Keratinocyte (primary cell): ENCODE results near the gene SPATA2. TPM values are rescaled to one million over a fixed set of nuclear protein-coding genes. Genes with fewer than 3 reads are reported as not detected.

Experiments
- DNase-seq: peaks from one replicate; pipeline ENCODE4 v3.0.0-alpha.2; 2011; ENCODE audit warnings: low read depth, missing footprints, low spot score
- FAIRE-seq: peaks from 2 replicates; lab custom pipeline; 2011; peaks lifted over from hg19 to GRCh38; lab: Jason Lieb, UNC
- H2AFZ ChIP-seq: 2 replicates; pipeline ENCODE4 v1.6.0; 2012; ENCODE audit warnings: low read length, control low read depth, inconsistent platforms; ENCODE audit not compliant: control insufficient read depth
- H3K27ac ChIP-seq: 2 replicates; pipeline ENCODE4 v1.5.1; 2011; ENCODE audit warnings: low read length; ENCODE audit not compliant: control insufficient read depth, insufficient read depth
- H3K27me3 ChIP-seq: 3 replicates; pipeline ENCODE4 v1.6.0; 2011; ENCODE audit warnings: low read length; ENCODE audit not compliant: control insufficient read depth, insufficient read depth; ENCODE audit errors: extremely low read depth
- H3K36me3 ChIP-seq, 2 experiments: 2 replicates in 1 of 2; 3 replicates in 1 of 2; pipeline ENCODE4 v1.5.1; 2011; ENCODE audit warnings: low read length in 2 of 2, mild to moderate bottlenecking in 1 of 2; ENCODE audit not compliant: control insufficient read depth in 2 of 2, insufficient read depth in 2 of 2; ENCODE audit errors: extremely low read depth in 1 of 2
- H3K4me1 ChIP-seq: 3 replicates; pipeline ENCODE4 v1.5.1; 2011; ENCODE audit warnings: low read length; ENCODE audit not compliant: control insufficient read depth, insufficient read depth; ENCODE audit errors: extremely low read depth
- H3K4me2 ChIP-seq: 3 replicates; pipeline ENCODE4 v1.6.0; 2011; ENCODE audit warnings: low read depth, low read length; ENCODE audit not compliant: control insufficient read depth, insufficient read depth; ENCODE audit errors: extremely low read depth
- H3K4me3 ChIP-seq, 3 experiments: fragments of 200-600 bp in 1 of 3; sonication (generic) in 1 of 3; 2 replicates in 2 of 3; 3 replicates in 1 of 3; pipeline ENCODE4 v1.5.1; 2011 to 2016; ENCODE audit warnings: low read length in 3 of 3, mild to moderate bottlenecking in 3 of 3, control low read depth in 2 of 3, inconsistent platforms in 1 of 3, low read depth in 1 of 3, mixed read lengths in 1 of 3, mixed run types in 1 of 3, moderate library complexity in 1 of 3; ENCODE audit not compliant: control insufficient read depth in 2 of 3, insufficient read depth in 2 of 3; ENCODE audit errors: extremely low read depth in 1 of 3
- H3K79me2 ChIP-seq: 2 replicates; pipeline ENCODE4 v1.6.0; 2012; ENCODE audit warnings: low read length; ENCODE audit not compliant: control insufficient read depth, insufficient read depth
- H3K9ac ChIP-seq: 3 replicates; pipeline ENCODE4 v1.6.0; 2011; ENCODE audit warnings: low read length; ENCODE audit not compliant: control insufficient read depth, insufficient read depth; ENCODE audit errors: extremely low read depth
- H3K9me1 ChIP-seq: 3 replicates; pipeline ENCODE4 v1.6.0; 2011; ENCODE audit warnings: low read length; ENCODE audit not compliant: control insufficient read depth, insufficient read depth; ENCODE audit errors: extremely low read depth
- H3K9me3 ChIP-seq: 2 replicates; pipeline ENCODE4 v1.5.1; 2012; ENCODE audit warnings: low read depth, low read length; ENCODE audit not compliant: control insufficient read depth
- H4K20me1 ChIP-seq: 3 replicates; pipeline ENCODE4 v1.6.0; 2011; ENCODE audit warnings: low read length; ENCODE audit not compliant: control insufficient read depth, insufficient read depth; ENCODE audit errors: extremely low read depth
- EZH2 ChIP-seq: IDR thresholded peaks from one replicate; pipeline ENCODE4 v1.6.1; 2012; ENCODE audit warnings: inconsistent platforms, mild to moderate bottlenecking, low read length, moderate library complexity
- dilution Hi-C: fragments of 300-500 bp; cut with MboI; formaldehyde crosslinking; loops from one replicate; pipeline ENCODE4 v1.7.0; 2020; ENCODE audit warnings: low sequenced_read_pairs; ENCODE audit not compliant: extremely low pct_ligation_motif_present
- polyA plus RNA-seq, 5 experiments: library from polyadenylated mRNA; depleted of rRNA in 3 of 5; stranded (reverse) in 3 of 5; stranded (forward) in 1 of 5; unstranded in 1 of 5; fragments of >200 nt; gene quantifications; 1 replicate in 1 of 5; 2 replicates in 3 of 5; 3 replicates in 1 of 5; pipeline versions ENCODE4 v1.2.1 to v1.2.3, GENCODE V29; 2011 to 2012; ENCODE audit warnings: missing spikeins in 2 of 5, low read depth in 1 of 5, low replicate concordance in 1 of 5
- TF ChIP-seq, protein P1 (sequence below), 3 experiments: IDR thresholded peaks in 1 of 3; conservative IDR thresholded peaks in 1 of 3; optimal IDR thresholded peaks in 1 of 3; 2 replicates in 2 of 3; 3 replicates in 1 of 3; pipeline versions ENCODE3 to v1.5.1; 2011; ENCODE audit warnings: low read length in 3 of 3, mild to moderate bottlenecking in 3 of 3, moderate library complexity in 2 of 3, control low read depth in 1 of 3, inconsistent platforms in 1 of 3; ENCODE audit not compliant: insufficient read depth in 2 of 3; ENCODE audit errors: extremely low read depth in 1 of 3

The SPATA2 gene
- polyA plus RNA-seq, 1 donor (not counting 4 experiments of a cell fraction or from before 2014, with no cell fraction given), result 3.2 TPM

DNA sequence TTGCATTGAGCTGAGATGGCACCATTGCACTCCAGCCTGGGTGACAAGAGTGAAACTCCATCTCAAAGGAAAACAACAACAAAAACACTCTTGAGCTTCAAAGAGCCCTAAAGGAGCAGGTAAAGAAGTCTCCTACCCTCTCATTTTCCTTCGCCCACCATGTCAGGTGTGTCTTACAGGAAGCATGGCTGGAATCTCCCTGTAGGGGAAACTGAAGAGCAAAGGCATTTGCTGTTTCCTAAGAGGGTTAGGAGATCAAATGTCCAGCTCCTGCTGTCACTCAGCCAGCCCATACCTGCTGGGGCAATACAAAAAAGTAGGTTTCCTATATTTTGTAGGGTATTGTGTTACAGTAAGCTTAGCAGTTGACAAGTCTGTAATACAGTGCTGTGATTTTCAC is 43.3 kb downstream of the SPATA2 start:
- H3K27me3 ChIP-seq, result no peaks in the 10 kb centered on the region
- no peak for DNase-seq
- no peak overlapping the region for H3K9ac ChIP-seq
- H3K4me2 ChIP-seq, result no peak overlapping the region
- H2AFZ ChIP-seq, result no peak overlapping the region
- H3K4me3 ChIP-seq, result no peak overlapping the region
- H4K20me1 ChIP-seq, result no peaks in the 10 kb centered on the region
- H3K4me1 ChIP-seq, result no peaks in the 10 kb centered on the region
- H3K9me1 ChIP-seq, result no peaks in the 10 kb centered on the region
- dilution Hi-C loops, result no loop called here
- no peak overlapping the region for H3K27ac ChIP-seq
- FAIRE-seq, result no peak
- no peaks in the 10 kb centered on the region for H3K79me2 ChIP-seq
- H3K36me3 ChIP-seq, result peaks cover 0 to 5% of the 10 kb centered on the region in 2 experiments
- TF ChIP-seq, protein P1, sequence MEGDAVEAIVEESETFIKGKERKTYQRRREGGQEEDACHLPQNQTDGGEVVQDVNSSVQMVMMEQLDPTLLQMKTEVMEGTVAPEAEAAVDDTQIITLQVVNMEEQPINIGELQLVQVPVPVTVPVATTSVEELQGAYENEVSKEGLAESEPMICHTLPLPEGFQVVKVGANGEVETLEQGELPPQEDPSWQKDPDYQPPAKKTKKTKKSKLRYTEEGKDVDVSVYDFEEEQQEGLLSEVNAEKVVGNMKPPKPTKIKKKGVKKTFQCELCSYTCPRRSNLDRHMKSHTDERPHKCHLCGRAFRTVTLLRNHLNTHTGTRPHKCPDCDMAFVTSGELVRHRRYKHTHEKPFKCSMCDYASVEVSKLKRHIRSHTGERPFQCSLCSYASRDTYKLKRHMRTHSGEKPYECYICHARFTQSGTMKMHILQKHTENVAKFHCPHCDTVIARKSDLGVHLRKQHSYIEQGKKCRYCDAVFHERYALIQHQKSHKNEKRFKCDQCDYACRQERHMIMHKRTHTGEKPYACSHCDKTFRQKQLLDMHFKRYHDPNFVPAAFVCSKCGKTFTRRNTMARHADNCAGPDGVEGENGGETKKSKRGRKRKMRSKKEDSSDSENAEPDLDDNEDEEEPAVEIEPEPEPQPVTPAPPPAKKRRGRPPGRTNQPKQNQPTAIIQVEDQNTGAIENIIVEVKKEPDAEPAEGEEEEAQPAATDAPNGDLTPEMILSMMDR (optimal IDR thresholded peaks at IDR 0.05 in 1 of 3, IDR thresholded peaks at IDR 0.05 in 1 of 3, conservative IDR thresholded peaks at IDR 0.05 in 1 of 3; ENCODE audit: extremely low read depth in 1 of 3, insufficient read depth in 2 of 3, low read length in 3 of 3), result no peak
- TF ChIP-seq EZH2, result no peak
- H3K9me3 ChIP-seq, result no peaks in the 10 kb centered on the region

DNA sequence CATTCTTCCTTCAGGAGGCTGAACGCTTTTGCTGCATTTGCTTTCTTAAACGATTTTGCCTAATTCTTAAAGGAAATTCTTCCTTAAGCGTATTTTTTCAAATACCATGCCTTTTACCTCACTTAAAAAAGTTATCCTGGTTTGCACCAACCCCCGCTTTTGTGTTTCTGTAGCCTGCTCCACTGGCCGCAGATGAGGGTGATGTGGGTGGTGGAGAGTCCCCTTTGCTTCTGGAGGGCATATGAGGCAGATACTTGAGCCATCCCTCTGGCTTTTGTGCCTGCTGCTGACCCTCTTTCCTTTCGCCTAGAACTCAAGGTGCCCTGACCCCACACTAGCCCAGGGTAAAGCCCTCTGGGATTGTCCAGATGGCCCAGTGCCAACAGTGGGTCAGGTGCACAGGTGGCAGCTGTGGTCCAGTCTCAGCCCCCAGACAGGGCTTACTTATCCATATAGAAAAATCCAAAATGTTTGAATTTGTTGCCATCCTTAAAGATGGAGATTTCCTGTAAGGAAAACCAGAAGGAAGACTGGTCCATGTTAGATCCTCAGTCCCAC is 43.9 kb downstream of the SPATA2 start:
- no peaks in the 10 kb centered on the region for H3K9me1 ChIP-seq
- DNase-seq (no peak), FAIRE-seq (no peak)
- H3K27ac ChIP-seq, result no peak overlapping the region
- H3K36me3 ChIP-seq, result peaks cover 0 to 5% of the 10 kb centered on the region in 2 experiments
- H3K9ac ChIP-seq, result no peak overlapping the region
- no peak overlapping the region for H3K4me2 ChIP-seq
- TF ChIP-seq, protein P1 (optimal IDR thresholded peaks at IDR 0.05 in 1 of 3, IDR thresholded peaks at IDR 0.05 in 1 of 3, conservative IDR thresholded peaks at IDR 0.05 in 1 of 3; ENCODE audit: extremely low read depth in 1 of 3, insufficient read depth in 2 of 3, low read length in 3 of 3), result no peak
- no peak for TF ChIP-seq EZH2
- H3K27me3 ChIP-seq, result no peaks in the 10 kb centered on the region
- dilution Hi-C loops, result no loop called here
- no peaks in the 10 kb centered on the region for H3K9me3 ChIP-seq
- no peaks in the 10 kb centered on the region for H3K4me1 ChIP-seq
- H2AFZ ChIP-seq, result no peak overlapping the region
- H3K4me3 ChIP-seq, result no peak overlapping the region
- no peaks in the 10 kb centered on the region for H3K79me2 ChIP-seq
- H4K20me1 ChIP-seq, result no peaks in the 10 kb centered on the region
